ENCODE results near the gene SUOX. TPM values are rescaled to one million over a fixed set of nuclear protein-coding genes. Genes with fewer than 3 reads are reported as not detected.
A peak's percentile ranks its signal among the peaks of the same experiment; 100 is the strongest.
"Not testable (repeated sequence)": the region's sequence is repeated elsewhere in the genome, so short reads cannot be mapped to it uniquely, and the experiment has no call there.

SUOX gene
- total RNA-seq, 1 experiment from 2014 or later, result 31.1 TPM

- TF ChIP-seq CTCF (IDR thresholded peaks at IDR 0.05; ENCODE audit: unreplicated experiment), result no peak
- DNase-seq, result no peak
- Mint-ChIP-seq H3K27ac (ENCODE audit: unreplicated experiment) (peak overlapping the region; percentile 95), H3K9me3 (ENCODE audit: low read depth, unreplicated experiment) (no peaks in the 10 kb centered on the region), H3K4me3 (ENCODE audit: low read depth, unreplicated experiment) (peak overlapping the region; percentile 90), H3K36me3 (ENCODE audit: insufficient read depth, unreplicated experiment) (peaks cover 53% of the 10 kb centered on the region), H3K27me3 (ENCODE audit: unreplicated experiment) (no peaks in the 10 kb centered on the region), H3K4me1 (ENCODE audit: low read depth, unreplicated experiment) (peaks cover 11% of the 10 kb centered on the region)
- CTCF ChIA-PET, result interaction anchor here (0.7 to 2.1 kb wide), 2 partner anchors 45 to 115 kb away, joined by 3 to 12 read pairs; partner anchors contain the start of gene SUOX
- intact Hi-C loops (cut with micrococcal nuclease; ENCODE audit: unreplicated experiment), result loop anchor here (1.0 to 10.0 kb wide), 5 partner anchors 45 to 302 kb away; partner anchors contain the start of genes ORMDL2, SARNP and SMARCC2
- TSS peak; percentile 84 for BruUV-seq (replicated peaks)
These were observed 44.0 kb downstream of the SUOX start for GRCh38 chr12:56040963-56041551.

- H3K27me3 Mint-ChIP-seq (ENCODE audit: unreplicated experiment), result no peaks in the 10 kb centered on the region
- no TSS peak for BruUV-seq (replicated peaks)
- DNase-seq, result peak; percentile 93
- H3K9me3 Mint-ChIP-seq (ENCODE audit: low read depth, unreplicated experiment), result no peaks in the 10 kb centered on the region
- peak within 1 kb of the TSS; percentile 95 for H3K27ac Mint-ChIP-seq (ENCODE audit: unreplicated experiment)
- intact Hi-C loops (cut with micrococcal nuclease; ENCODE audit: unreplicated experiment), result loop anchor here (1.0 to 10.0 kb wide), 5 partner anchors 45 to 303 kb away; partner anchors contain the start of genes ORMDL2, SARNP and SMARCC2
- peak within 1 kb of the TSS; percentile 90 for H3K4me3 Mint-ChIP-seq (ENCODE audit: low read depth, unreplicated experiment)
- peaks cover 18% of the 10 kb centered on the region for H3K4me1 Mint-ChIP-seq (ENCODE audit: low read depth, unreplicated experiment)
- H3K36me3 Mint-ChIP-seq (ENCODE audit: insufficient read depth, unreplicated experiment), result peaks cover 60% of the 10 kb centered on the region
- CTCF ChIA-PET, result interaction anchor here (2.1 kb wide), 1 partner anchor 45 kb away, joined by 12 read pairs; the partner anchor contains the start of gene SUOX
- peak; percentile 51 for TF ChIP-seq CTCF (IDR thresholded peaks at IDR 0.05; ENCODE audit: unreplicated experiment)
These were observed 44.7 kb downstream of the SUOX start, which contains the start of gene RPS26 for GRCh38 chr12:56041552-56042429. Gene RPS26, plus strand, starts transcription at chr12:56041918. Its CDS starts 249 bp downstream, at chr12:56042167.

- Mint-ChIP-seq H3K4me3 (ENCODE audit: low read depth, unreplicated experiment) (peak overlapping the region; percentile 90), H3K27ac (ENCODE audit: unreplicated experiment) (peak overlapping the region; percentile 95), H3K4me1 (ENCODE audit: low read depth, unreplicated experiment) (peaks cover 19% of the 10 kb centered on the region), H3K36me3 (ENCODE audit: insufficient read depth, unreplicated experiment) (peaks cover 66% of the 10 kb centered on the region)
- TSS peak; percentile 87 for BruUV-seq (replicated peaks)
- intact Hi-C loops (cut with micrococcal nuclease; ENCODE audit: unreplicated experiment), result loop anchor here (5.0 to 10.0 kb wide), 2 partner anchors 142 to 225 kb away; partner anchors contain the start of genes ORMDL2, SARNP and SMARCC2
- H3K9me3 Mint-ChIP-seq (ENCODE audit: low read depth, unreplicated experiment); DNase-seq; CTCF ChIA-PET; H3K27me3 Mint-ChIP-seq (ENCODE audit: unreplicated experiment): not testable (repeated sequence)
These were observed 45.3 kb downstream of the SUOX start for GRCh38 chr12:56042430-56042813.

GRCh38 chr12:56042843-56043242 is 45.8 kb downstream of the SUOX start:
- intact Hi-C loops (cut with micrococcal nuclease; ENCODE audit: unreplicated experiment), result loop anchor here (5.0 to 10.0 kb wide), 2 partner anchors 142 to 226 kb away; partner anchors contain the start of genes ORMDL2, SARNP and SMARCC2
- Mint-ChIP-seq H3K4me3 (ENCODE audit: low read depth, unreplicated experiment) (peak overlapping the region; percentile 90), H3K27me3 (ENCODE audit: unreplicated experiment) (no peaks in the 10 kb centered on the region), H3K4me1 (ENCODE audit: low read depth, unreplicated experiment) (peaks cover 19% of the 10 kb centered on the region), H3K27ac (ENCODE audit: unreplicated experiment) (peak overlapping the region; percentile 95), H3K36me3 (ENCODE audit: insufficient read depth, unreplicated experiment) (peaks cover 67% of the 10 kb centered on the region), H3K9me3 (ENCODE audit: low read depth, unreplicated experiment) (no peaks in the 10 kb centered on the region)
- TF ChIP-seq CTCF (IDR thresholded peaks at IDR 0.05; ENCODE audit: unreplicated experiment), result no peak
- no peak for DNase-seq
- BruUV-seq (replicated peaks), result no TSS peak
- CTCF ChIA-PET, result no interaction called here
